ENCODE data around the gene CISTR. TPM values are rescaled to one million over a fixed set of nuclear protein-coding genes. Genes with fewer than 3 reads are reported as not detected.

The CISTR gene
- total and polyA plus RNA-seq, 2 donors (not counting 1 experiment from before 2014, with no cell fraction given), result not detected

GRCh38 chr12:53795927-53796326 is 44.1 kb upstream of the CISTR start:
- Histone ChIP-seq H2AFZ (ENCODE audit: insufficient read depth, low read depth, low read length, poor library complexity, severe bottlenecking) (no peak overlapping the region), H3K4me1 (ENCODE audit: control insufficient read depth in 2 of 2, insufficient read depth in 2 of 2, low read length in 2 of 2) (no peaks in the 10 kb centered on the region), H3K4me3 (ENCODE audit: control extremely low read depth in 1 of 5, extremely low read depth in 1 of 5, insufficient read depth in 1 of 5, low read depth in 2 of 5, low read length in 4 of 5) (no peak overlapping the region), H3K9me3 (ENCODE audit: control extremely low read depth in 1 of 3, control insufficient read depth in 2 of 3, insufficient read depth in 1 of 3, low read length in 2 of 3) (no peaks in the 10 kb centered on the region), H3K27me3 (replicated peaks in 1 of 4; ENCODE audit: control extremely low read depth in 1 of 4, control insufficient read depth in 3 of 4, insufficient read depth in 4 of 4, low read length in 3 of 4) (peaks cover 0 to 40% (median 7%) of the 10 kb centered on the region in 4 experiments), H3K79me2 (ENCODE audit: control insufficient read depth, insufficient read depth, low read length) (no peaks in the 10 kb centered on the region), H3K4me2 (replicated peaks; ENCODE audit: low read depth, low read length, poor library complexity, severe bottlenecking) (no peak overlapping the region), H4K20me1 (ENCODE audit: control insufficient read depth, insufficient read depth, low read length, poor library complexity, severe bottlenecking) (no peaks in the 10 kb centered on the region), H3K9ac (ENCODE audit: low read length) (no peak overlapping the region), H3K27ac (ENCODE audit: low read length in 2 of 2) (no peak overlapping the region), H3K36me3 (replicated peaks in 1 of 2; ENCODE audit: control extremely low read depth in 1 of 2, control insufficient read depth in 1 of 2, extremely low read depth in 1 of 2, insufficient read depth in 2 of 2, low read length in 1 of 2) (no peaks in the 10 kb centered on the region)
- no peak for ATAC-seq (ENCODE audit: low read depth)
- ChIA-PET CTCF (no interaction called here), POLR2A (no interaction called here)
- Mint-ChIP-seq H3K27ac (no peak overlapping the region), H3K4me1 (no peaks in the 10 kb centered on the region), H3K9me3 (ENCODE audit: insufficient read depth) (no peaks in the 10 kb centered on the region), H3K27me3 (peaks cover 26% of the 10 kb centered on the region), H3K4me3 (no peak overlapping the region)
- TF ChIP-seq, protein P1, sequence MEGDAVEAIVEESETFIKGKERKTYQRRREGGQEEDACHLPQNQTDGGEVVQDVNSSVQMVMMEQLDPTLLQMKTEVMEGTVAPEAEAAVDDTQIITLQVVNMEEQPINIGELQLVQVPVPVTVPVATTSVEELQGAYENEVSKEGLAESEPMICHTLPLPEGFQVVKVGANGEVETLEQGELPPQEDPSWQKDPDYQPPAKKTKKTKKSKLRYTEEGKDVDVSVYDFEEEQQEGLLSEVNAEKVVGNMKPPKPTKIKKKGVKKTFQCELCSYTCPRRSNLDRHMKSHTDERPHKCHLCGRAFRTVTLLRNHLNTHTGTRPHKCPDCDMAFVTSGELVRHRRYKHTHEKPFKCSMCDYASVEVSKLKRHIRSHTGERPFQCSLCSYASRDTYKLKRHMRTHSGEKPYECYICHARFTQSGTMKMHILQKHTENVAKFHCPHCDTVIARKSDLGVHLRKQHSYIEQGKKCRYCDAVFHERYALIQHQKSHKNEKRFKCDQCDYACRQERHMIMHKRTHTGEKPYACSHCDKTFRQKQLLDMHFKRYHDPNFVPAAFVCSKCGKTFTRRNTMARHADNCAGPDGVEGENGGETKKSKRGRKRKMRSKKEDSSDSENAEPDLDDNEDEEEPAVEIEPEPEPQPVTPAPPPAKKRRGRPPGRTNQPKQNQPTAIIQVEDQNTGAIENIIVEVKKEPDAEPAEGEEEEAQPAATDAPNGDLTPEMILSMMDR (IDR thresholded peaks at IDR 0.05), result no peak
- no peak for TF ChIP-seq EZH2 (IDR thresholded peaks at IDR 0.05; ENCODE audit: borderline replicate concordance, insufficient read depth, low read depth, low read length, poor library complexity, severe bottlenecking)
- intact Hi-C loops (cut with micrococcal nuclease), result no loop called here
- WGBS (ENCODE audit: insufficient coverage), result no CpG with 5 or more reads among the region's 6 CpGs
- DNase-seq, result no peak

DNA sequence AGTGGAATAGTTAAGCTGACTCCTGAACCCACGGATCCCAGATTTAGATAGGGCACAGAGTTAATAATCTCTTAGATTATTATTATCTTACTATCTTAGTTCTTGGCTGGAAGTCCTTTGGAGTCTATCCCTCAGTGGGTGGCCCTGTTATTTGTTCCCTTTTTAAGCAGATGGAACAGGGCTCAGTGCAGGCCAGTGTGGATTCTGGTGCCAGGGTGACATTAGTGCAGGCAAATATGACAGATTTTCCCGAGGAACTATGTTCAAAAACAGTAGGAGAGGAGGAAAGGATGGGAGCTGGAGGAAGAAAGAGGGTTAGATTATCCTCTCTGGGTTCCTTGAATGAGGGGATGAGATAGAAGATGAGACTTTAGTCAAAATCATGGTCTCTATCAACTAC is 41.4 kb upstream of the CISTR start:
- H3K4me2 ChIP-seq (replicated peaks; ENCODE audit: low read depth, low read length, poor library complexity, severe bottlenecking), result no peak overlapping the region
- WGBS (ENCODE audit: insufficient coverage), result 64% methylated on average over 1 of the region's 2 CpGs
- H3K9me3 ChIP-seq (ENCODE audit: control extremely low read depth in 1 of 3, control insufficient read depth in 2 of 3, insufficient read depth in 1 of 3, low read length in 2 of 3), result no peaks in the 10 kb centered on the region
- DNase-seq, result no peak
- H3K4me3 ChIP-seq (ENCODE audit: control extremely low read depth in 1 of 5, extremely low read depth in 1 of 5, insufficient read depth in 1 of 5, low read depth in 2 of 5, low read length in 4 of 5), result no peak overlapping the region
- H3K79me2 ChIP-seq (ENCODE audit: control insufficient read depth, insufficient read depth, low read length), result no peaks in the 10 kb centered on the region
- H3K36me3 ChIP-seq (replicated peaks in 1 of 2; ENCODE audit: control extremely low read depth in 1 of 2, control insufficient read depth in 1 of 2, extremely low read depth in 1 of 2, insufficient read depth in 2 of 2, low read length in 1 of 2), result no peaks in the 10 kb centered on the region
- H3K4me1 ChIP-seq (ENCODE audit: control insufficient read depth in 2 of 2, insufficient read depth in 2 of 2, low read length in 2 of 2), result no peaks in the 10 kb centered on the region
- no peak overlapping the region for H3K9ac ChIP-seq (ENCODE audit: low read length)
- no peak for ATAC-seq (ENCODE audit: low read depth)
- peaks cover 0 to 34% (median 8%) of the 10 kb centered on the region in 4 experiments for H3K27me3 ChIP-seq (replicated peaks in 1 of 4; ENCODE audit: control extremely low read depth in 1 of 4, control insufficient read depth in 3 of 4, insufficient read depth in 4 of 4, low read length in 3 of 4)
- Mint-ChIP-seq H3K4me1 (no peaks in the 10 kb centered on the region), H3K9me3 (ENCODE audit: insufficient read depth) (no peaks in the 10 kb centered on the region), H3K27ac (no peak overlapping the region), H3K4me3 (no peak overlapping the region), H3K27me3 (peaks cover 17% of the 10 kb centered on the region)
- POLR2A ChIA-PET, result no interaction called here
- no peaks in the 10 kb centered on the region for H4K20me1 ChIP-seq (ENCODE audit: control insufficient read depth, insufficient read depth, low read length, poor library complexity, severe bottlenecking)
- no peak overlapping the region for H2AFZ ChIP-seq (ENCODE audit: insufficient read depth, low read depth, low read length, poor library complexity, severe bottlenecking)
- intact Hi-C loops (cut with micrococcal nuclease), result loop anchor here (5.0 kb wide), 1 partner anchor 414 kb away; no protein-coding TSS in a partner anchor
- TF ChIP-seq EZH2 (IDR thresholded peaks at IDR 0.05; ENCODE audit: borderline replicate concordance, insufficient read depth, low read depth, low read length, poor library complexity, severe bottlenecking), result no peak
- TF ChIP-seq, protein P1 (IDR thresholded peaks at IDR 0.05), result no peak
- no peak overlapping the region for H3K27ac ChIP-seq (ENCODE audit: low read length in 2 of 2)
- CTCF ChIA-PET, result interaction anchor here (0.6 to 1.3 kb wide), 3 partner anchors 9 to 193 kb away, joined by 3 to 4 read pairs (median 4); no protein-coding TSS in a partner anchor

Measured in B cell (primary cell).